Esophagus muscularis mucosa (tissue), 4 donors: ENCODE measurements around the gene CACNB4. TPM values are rescaled to one million over a fixed set of nuclear protein-coding genes. Genes with fewer than 3 reads are reported as not detected.
"Not testable (repeated sequence)": the region's sequence is repeated elsewhere in the genome, so short reads cannot be mapped to it uniquely, and the experiment has no call there.

Experiments
- DNase-seq: peaks from one replicate; pipeline ENCODE4 v3.0.0-alpha.2; 2017; ENCODE audit errors: extremely low spot score
- H3K27ac ChIP-seq, 4 donors: fragments of 200-600 bp; sonication (generic); replicated peaks in 1 of 4; 1 replicate in 3 of 4; 2 replicates in 1 of 4; pipeline ENCODE4 v1.5.1; 2016 to 2019; ENCODE audit warnings: mild to moderate bottlenecking in 1 of 4
- H3K27me3 ChIP-seq, 4 donors: fragments of 200-600 bp; sonication (generic); one replicate each; pipeline versions ENCODE4 v1.5.1 to v1.6.0; 2016 to 2019
- H3K36me3 ChIP-seq, 4 donors: fragments of 200-600 bp; sonication (generic); one replicate each; pipeline ENCODE4 v1.5.1; 2016 to 2019
- H3K4me1 ChIP-seq, 4 donors: fragments of 200-600 bp; sonication (generic); one replicate each; pipeline ENCODE4 v1.5.1; 2016 to 2019
- H3K4me3 ChIP-seq, 4 donors: fragments of 200-600 bp; sonication (generic); 1 replicate in 2 of 4; 2 replicates in 2 of 4; pipeline ENCODE4 v1.5.1; 2016 to 2019; ENCODE audit warnings: mild to moderate bottlenecking in 4 of 4, moderate library complexity in 1 of 4
- H3K9me3 ChIP-seq, 4 donors: fragments of 200-600 bp; sonication (generic); 1 replicate in 3 of 4; 2 replicates in 1 of 4; pipeline ENCODE4 v1.5.1; 2016 to 2019
- CTCF ChIP-seq, 3 experiments: fragments of 200-600 bp in 2 of 3; fragments of 450-650 bp in 1 of 3; sonication (generic) in 2 of 3; IDR thresholded peaks; one replicate each; pipeline ENCODE4 v1.5.1; 2017 to 2019; ENCODE audit warnings: antibody characterized with exemption in 3 of 3, mild to moderate bottlenecking in 2 of 3, moderate library complexity in 1 of 3
- EP300 ChIP-seq: sonication (generic); formaldehyde crosslinking; IDR thresholded peaks from one replicate; pipeline ENCODE4 v1.6.1; 2017; ENCODE audit warnings: antibody characterized with exemption
- POLR2A ChIP-seq: fragments of 450-650 bp; IDR thresholded peaks from one replicate; pipeline ENCODE4 v1.6.1; 2017; ENCODE audit warnings: antibody characterized with exemption, moderate library complexity, mild to moderate bottlenecking, low read depth
- POLR2AphosphoS5 ChIP-seq, 2 donors: sonication (generic); formaldehyde crosslinking; IDR thresholded peaks; one replicate each; pipeline ENCODE4 v1.6.1; 2017; ENCODE audit warnings: antibody characterized with exemption in 2 of 2
- whole genome bisulfite sequencing: methylation state at CpG from one replicate; pipeline ENCODE4 v1.1.5; 2018; 5-methylcytosine and 5-hydroxymethylcytosine counted together
- intact Hi-C: fragments of 100-400 bp; cut with DNase I; formaldehyde crosslinking; loops from one replicate; pipeline ENCODE4 v1.15.1; 2023
- total RNA-seq, 4 donors: library from RNA; depleted of rRNA; stranded (reverse); fragments of >200 nt; gene quantifications; one replicate each; pipeline versions ENCODE4 v1.1.0 to v1.2.1, GENCODE V29; 2016

Gene CACNB4
- total RNA-seq, 4 donors from 2014 or later: 1.7 to 3.5 (median 2.3) TPM

- DNase-seq: no peak
- H3K36me3 ChIP-seq: no peaks in the 10 kb centered on the region
- no peak overlapping the region for H3K4me3 ChIP-seq
- TF ChIP-seq EP300: no peak
- no peak for TF ChIP-seq POLR2A
- TF ChIP-seq POLR2AphosphoS5 (IDR thresholded peaks at IDR 0.05): no peak
- TF ChIP-seq CTCF (IDR thresholded peaks at IDR 0.05): no peak
- H3K9me3 ChIP-seq: no peaks in the 10 kb centered on the region
- peaks cover 0 to 26% (median 19%) of the 10 kb centered on the region in 4 donors for H3K4me1 ChIP-seq
- intact Hi-C loops: loop anchor here (5.0 kb wide), 1 partner anchor 34 kb away; no protein-coding TSS in a partner anchor
- H3K27me3 ChIP-seq: no peaks in the 10 kb centered on the region
- WGBS: 46% methylated on average over 2 of the region's 2 CpGs
- H3K27ac ChIP-seq: no peak overlapping the region
Observed at GRCh38 chr2:151996243-151997003, 102.4 kb downstream of the CACNB4 start.

GRCh38 chr2:151995161-151995557 is 103.7 kb downstream of the CACNB4 start:
- intact Hi-C loops: loop anchor here (5.0 kb wide), 1 partner anchor 33 kb away; no protein-coding TSS in a partner anchor
- 90% methylated on average over 2 of the region's 2 CpGs for WGBS
- H3K27me3 ChIP-seq: no peaks in the 10 kb centered on the region
- TF ChIP-seq EP300 (no peak), POLR2A (no peak), CTCF (IDR thresholded peaks at IDR 0.05) (no peak), POLR2AphosphoS5 (IDR thresholded peaks at IDR 0.05) (no peak)
- no peaks in the 10 kb centered on the region for H3K36me3 ChIP-seq
- peaks cover 0 to 26% (median 16%) of the 10 kb centered on the region in 4 donors for H3K4me1 ChIP-seq
- H3K27ac ChIP-seq: no peak overlapping the region
- no peak for DNase-seq
- no peak overlapping the region for H3K4me3 ChIP-seq
- H3K9me3 ChIP-seq: no peaks in the 10 kb centered on the region

DNA sequence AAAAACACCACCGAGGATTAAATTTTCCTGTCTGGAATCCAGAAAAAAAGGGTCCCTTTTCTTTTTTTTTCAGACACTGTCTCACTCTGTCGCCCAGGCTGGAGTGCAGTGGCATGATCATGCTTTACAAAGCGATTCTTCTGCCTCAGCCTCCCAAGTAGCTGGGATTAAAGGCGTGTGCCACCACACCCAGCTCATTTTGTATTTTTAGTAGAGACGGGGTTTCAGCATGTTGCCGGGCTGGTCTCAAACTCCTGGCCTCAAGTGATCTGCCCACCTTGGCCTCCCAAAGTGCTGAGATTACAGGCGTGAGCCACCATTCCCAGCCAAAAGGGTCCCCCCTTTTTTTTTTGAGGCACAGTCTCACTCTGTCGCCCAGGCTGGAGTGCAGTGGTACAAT is 104.7 kb downstream of the CACNB4 start:
- H3K4me3 ChIP-seq, H3K9me3 ChIP-seq, H3K36me3 ChIP-seq, H3K27me3 ChIP-seq, intact Hi-C loops, DNase-seq, H3K27ac ChIP-seq: not testable (repeated sequence)
- 90% methylated on average over 8 of the region's 8 CpGs for WGBS
- peaks cover 0 to 26% (median 16%) of the 10 kb centered on the region in 4 donors for H3K4me1 ChIP-seq

DNA sequence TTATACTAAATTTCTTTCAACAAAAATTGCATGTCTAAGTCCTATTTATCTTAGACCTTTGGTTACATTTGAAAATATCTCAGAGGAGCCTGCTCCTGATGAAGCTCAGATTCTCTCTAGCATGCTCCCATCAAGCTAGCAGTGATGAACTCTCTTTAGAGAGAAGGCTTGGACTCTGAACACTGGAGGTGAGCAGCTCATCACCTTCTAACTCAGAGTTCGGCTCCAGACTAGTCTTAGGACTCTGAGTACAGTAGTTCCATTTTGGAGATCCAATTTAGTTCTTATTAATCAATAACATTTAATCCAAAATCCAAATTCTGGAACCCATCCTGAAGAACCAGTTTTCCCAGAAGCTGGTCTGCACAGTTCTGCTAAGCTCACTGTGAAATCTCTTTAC is 107.8 kb downstream of the CACNB4 start:
- Histone ChIP-seq H3K36me3 (no peaks in the 10 kb centered on the region), H3K27ac (no peak overlapping the region), H3K4me1 (peaks cover 0 to 7% (median 5%) of the 10 kb centered on the region in 4 donors), H3K27me3 (no peaks in the 10 kb centered on the region), H3K9me3 (no peaks in the 10 kb centered on the region), H3K4me3 (no peak overlapping the region)
- DNase-seq: no peak
- TF ChIP-seq CTCF (IDR thresholded peaks at IDR 0.05) (no peak), POLR2AphosphoS5 (IDR thresholded peaks at IDR 0.05) (no peak), POLR2A (no peak)
- 92% methylated on average over 1 of the region's 1 CpG for WGBS
- intact Hi-C loops: no loop called here

DNA sequence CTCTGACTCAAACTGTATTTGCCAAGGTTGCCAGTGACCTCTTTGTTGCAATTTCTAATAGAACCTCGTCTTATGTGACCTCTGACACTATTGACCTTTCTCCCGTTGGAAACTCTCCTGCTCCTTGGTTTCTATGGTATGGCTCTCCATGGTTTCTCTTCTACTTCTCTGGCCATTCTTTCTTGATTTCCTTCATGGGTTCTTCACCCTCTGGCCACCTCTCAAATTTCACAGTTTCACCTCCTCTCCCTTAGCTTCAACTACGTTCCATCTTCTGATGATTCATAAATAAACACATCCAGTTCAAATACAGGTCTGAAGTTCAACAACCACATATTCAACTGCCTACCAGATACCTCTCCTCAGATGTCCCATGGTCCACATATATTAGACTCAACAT is 109.5 kb downstream of the CACNB4 start:
- Histone ChIP-seq H3K27ac (no peak overlapping the region), H3K4me3 (no peak overlapping the region), H3K36me3 (no peaks in the 10 kb centered on the region), H3K27me3 (no peaks in the 10 kb centered on the region), H3K9me3 (no peaks in the 10 kb centered on the region), H3K4me1 (no peaks in the 10 kb centered on the region)
- TF ChIP-seq POLR2A (no peak), CTCF (IDR thresholded peaks at IDR 0.05) (no peak), EP300 (no peak), POLR2AphosphoS5 (IDR thresholded peaks at IDR 0.05) (no peak)
- 79% methylated on average over 3 of the region's 3 CpGs for WGBS
- intact Hi-C loops: no loop called here
- no peak for DNase-seq
